ENCODE measurements around the gene COX8A. TPM values are rescaled to one million over a fixed set of nuclear protein-coding genes. Genes with fewer than 3 reads are reported as not detected.

The COX8A gene, protein sequence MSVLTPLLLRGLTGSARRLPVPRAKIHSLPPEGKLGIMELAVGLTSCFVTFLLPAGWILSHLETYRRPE
- 198 and 548 TPM in 2 replicates for total RNA-seq (ENCODE audit: low replicate concordance)

DNA sequence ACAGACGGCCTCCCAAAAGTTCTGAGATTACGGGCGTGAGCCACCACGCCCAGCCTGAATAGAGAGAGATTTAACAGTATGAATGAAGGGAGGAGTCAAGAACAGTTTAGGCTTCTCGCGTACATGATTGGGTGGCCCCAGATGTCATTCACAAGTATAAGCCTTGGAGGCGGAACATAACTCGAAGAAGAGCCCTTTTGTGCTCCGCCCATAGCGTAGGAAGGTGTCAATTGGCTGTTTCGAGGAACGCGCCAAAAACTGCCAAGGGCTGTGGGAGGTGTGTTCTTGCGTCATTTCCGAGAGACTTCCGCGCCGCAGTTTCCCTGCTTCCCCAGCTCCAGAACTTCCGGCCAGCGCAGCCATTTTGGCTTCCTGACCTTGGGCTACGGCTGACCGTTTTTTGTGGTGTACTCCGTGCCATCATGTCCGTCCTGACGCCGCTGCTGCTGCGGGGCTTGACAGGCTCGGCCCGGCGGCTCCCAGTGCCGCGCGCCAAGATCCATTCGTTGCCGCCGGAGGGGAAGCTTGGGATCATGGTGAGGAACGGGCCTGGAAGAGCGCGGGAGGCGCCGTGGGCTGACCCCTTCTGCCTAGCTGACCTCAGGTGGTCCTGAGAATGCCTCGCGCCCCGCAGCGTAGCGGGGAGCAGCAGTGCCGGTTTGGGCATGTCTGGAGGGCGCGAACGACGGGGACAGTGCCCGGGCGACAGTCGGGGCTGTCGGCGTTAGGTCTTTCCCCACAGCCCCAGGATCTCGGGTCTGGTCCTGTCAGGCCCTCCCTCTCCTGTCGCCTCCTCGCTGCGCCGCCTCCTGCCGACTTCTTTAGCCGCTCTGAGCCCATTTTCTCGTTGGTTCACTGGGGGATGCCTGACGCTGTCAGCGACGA, at the start of gene COX8A:
TSS of gene COX8A (plus strand) at position 362 of the 885 bp plus-strand sequence. CDS start at position 423, 61 bp downstream.

DNA sequence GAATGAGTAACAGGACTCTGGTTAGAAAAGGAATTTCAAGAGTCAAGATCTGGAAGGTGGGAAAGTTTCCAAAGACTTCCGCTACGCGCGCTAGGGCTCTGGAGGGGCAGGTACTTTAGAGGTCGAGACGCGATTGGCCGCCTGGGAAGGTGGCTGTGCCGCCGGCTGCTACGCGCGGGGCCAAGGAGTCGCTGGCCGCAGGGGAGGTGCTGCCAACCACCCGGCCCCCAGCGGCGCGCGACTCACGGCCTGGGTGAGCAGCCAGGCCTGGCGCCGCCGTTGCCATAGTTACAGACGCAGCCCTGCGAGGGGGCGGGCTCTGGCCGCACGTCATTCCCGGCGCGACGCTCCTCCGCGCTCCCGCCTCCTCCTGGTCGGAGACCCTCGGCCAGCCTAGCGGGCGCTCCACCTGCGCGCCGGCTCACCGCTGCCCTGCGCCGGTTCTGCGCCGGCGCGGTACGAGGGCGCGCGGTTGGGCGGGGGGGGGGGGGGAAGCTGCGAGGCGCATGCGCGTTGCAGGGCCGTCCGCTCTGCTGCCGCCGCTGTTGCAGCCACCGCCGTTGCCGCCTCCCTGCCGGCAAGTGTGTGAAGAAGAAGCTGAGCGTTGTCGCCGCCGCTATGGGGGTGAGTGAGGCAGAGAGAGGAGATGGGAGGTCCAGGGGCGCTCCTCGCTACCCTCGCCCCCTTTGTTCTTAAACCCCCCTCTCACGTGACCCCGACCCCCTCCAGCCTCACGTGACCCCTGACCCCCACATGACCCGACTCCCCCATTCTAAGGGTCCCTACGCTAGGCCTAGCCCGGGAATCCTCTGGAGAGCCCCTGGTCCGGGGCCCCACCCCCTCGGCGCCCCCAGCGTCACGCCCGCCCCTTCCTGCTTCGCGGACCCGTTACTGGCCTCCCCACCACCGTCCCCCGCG, 35.7 kb upstream of the COX8A start, which contains the start of gene NAA40:
TSS of gene NAA40 (plus strand) at position 524 of the 918 bp plus-strand sequence. CDS start at position 619, 95 bp downstream.

DNA sequence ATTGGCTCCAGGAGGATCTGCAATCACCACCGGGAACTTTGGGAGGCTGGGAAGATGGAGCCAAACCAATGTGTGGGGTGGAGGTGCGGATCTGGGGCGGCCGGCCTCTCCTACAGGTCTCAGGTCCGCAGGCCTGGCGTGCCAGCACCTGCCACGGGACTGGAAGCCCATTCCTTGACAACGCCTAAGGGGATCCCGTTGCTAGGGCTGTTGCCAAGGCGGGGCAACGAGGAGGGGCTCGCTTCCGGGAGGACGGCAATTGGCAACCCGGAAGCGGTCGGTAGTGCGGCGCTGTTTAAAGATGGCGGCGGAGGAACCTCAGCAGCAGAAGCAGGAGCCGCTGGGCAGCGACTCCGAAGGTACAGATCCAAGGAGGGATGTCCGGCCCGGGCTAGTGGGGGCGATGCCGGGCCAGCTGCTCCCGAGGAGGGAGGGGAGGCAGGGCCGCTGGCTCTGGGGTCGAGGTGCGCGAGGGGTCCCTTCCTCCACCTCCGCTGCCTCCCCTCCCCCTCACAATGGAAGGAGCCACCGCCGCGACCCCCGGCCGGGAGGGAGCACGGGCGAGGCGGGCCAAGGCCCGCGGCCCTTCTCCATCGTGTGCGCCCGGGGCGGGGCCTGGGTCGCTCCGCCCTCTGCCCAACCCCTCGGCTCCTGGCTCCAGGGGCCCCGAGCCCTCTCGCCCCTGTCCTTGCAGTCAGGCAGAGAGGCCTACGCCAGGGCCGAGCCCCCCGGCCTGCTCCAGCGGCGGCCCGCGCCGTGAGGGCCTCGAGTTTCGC, 11.9 kb downstream of the COX8A start, which contains the start of gene OTUB1:
TSS of gene OTUB1 (plus strand) at position 283 of the 776 bp plus-strand sequence. CDS start at position 302, 19 bp downstream.

Other genes with a start within 250 kb of the COX8A start
- gene ZFTA, start 205.8 kb upstream of the COX8A start, total RNA-seq (ENCODE audit: low replicate concordance): 10.0 and 17.2 TPM in 2 replicates
- gene SPINDOC, start 161.2 kb upstream of the COX8A start, total RNA-seq (ENCODE audit: low replicate concordance): 6.7 and 12.0 TPM in 2 replicates
- gene MARK2, start 135.5 kb upstream of the COX8A start, total RNA-seq (ENCODE audit: low replicate concordance): 2.0 and 6.4 TPM in 2 replicates
- 0.70 and 4.5 TPM in 2 replicates for gene RCOR2, start 57.5 kb upstream of the COX8A start, total RNA-seq (ENCODE audit: low replicate concordance)
- gene NAA40, start 35.6 kb upstream of the COX8A start, total RNA-seq (ENCODE audit: low replicate concordance): 9.3 and 13.5 TPM in 2 replicates
- gene OTUB1, start 11.8 kb downstream of the COX8A start, total RNA-seq (ENCODE audit: low replicate concordance): 59.2 and 63.1 TPM in 2 replicates
- under 0.01 TPM in 1 of 2 replicates, not detected in the other for gene FLRT1, start 61.3 kb downstream of the COX8A start, total RNA-seq (ENCODE audit: low replicate concordance)
- gene MACROD1, start 191.5 kb downstream of the COX8A start, total RNA-seq (ENCODE audit: low replicate concordance): 24.5 and 25.4 TPM in 2 replicates
- 162 and 280 TPM in 2 replicates for gene STIP1, start 211.6 kb downstream of the COX8A start, total RNA-seq (ENCODE audit: low replicate concordance)
- 8.0 and 10.7 TPM in 2 replicates for gene FERMT3, start 232.1 kb downstream of the COX8A start, total RNA-seq (ENCODE audit: low replicate concordance)